HepG2 (cell line): ENCODE data around the gene NUBP1. TPM values are rescaled to one million over a fixed set of nuclear protein-coding genes. Genes with fewer than 3 reads are reported as not detected.

Experiments
- CBX2 ChIP-seq, 2 experiments: fragments of 200-600 bp in 1 of 2; sonication (generic); formaldehyde crosslinking in 1 of 2; IDR thresholded peaks; 2 replicates each; pipeline versions ENCODE4 v1.7.0 to v1.8.1; 2018 to 2022; ENCODE audit warnings: low read depth in 2 of 2, low read length in 1 of 2, mild to moderate bottlenecking in 1 of 2, missing genetic modification reagents in 1 of 2
- ISL2 ChIP-seq: sonication (generic); formaldehyde crosslinking; IDR thresholded peaks from 2 replicates; pipeline ENCODE4 v1.5.0; 2020; ENCODE audit warnings: missing genetic modification reagents
- MEIS2 ChIP-seq: sonication (generic); formaldehyde crosslinking; IDR thresholded peaks from 2 replicates; pipeline ENCODE4 v1.9.0; 2021; ENCODE audit warnings: mild to moderate bottlenecking, missing genetic modification reagents
- NCOA5 ChIP-seq: sonication (generic); formaldehyde crosslinking; IDR thresholded peaks from 2 replicates; pipeline ENCODE4 v1.4.0; 2020; ENCODE audit warnings: missing genetic modification reagents
- NFE2L2 ChIP-seq: fragments of 150-350 bp; IDR thresholded peaks from 2 replicates; pipeline ENCODE4 v1.6.1; 2014; ENCODE audit warnings: low read length
- PATZ1 ChIP-seq: sonication (generic); formaldehyde crosslinking; IDR thresholded peaks from 2 replicates; pipeline ENCODE4 v1.4.0; 2020; ENCODE audit warnings: missing genetic modification reagents
- SIN3B ChIP-seq: fragments of 150-350 bp; IDR thresholded peaks from 2 replicates; pipeline ENCODE4 v1.6.1; 2014; ENCODE audit warnings: low read length
- SMAD9 ChIP-seq: sonication (generic); formaldehyde crosslinking; IDR thresholded peaks from 2 replicates; pipeline ENCODE4 v1.5.1; 2020; ENCODE audit warnings: mild to moderate bottlenecking, missing genetic modification reagents
- SOX13 ChIP-seq, 3 experiments: fragments of 450-650 bp in 1 of 3; sonication (generic) in 1 of 3; formaldehyde crosslinking in 1 of 3; IDR thresholded peaks in 2 of 3; conservative IDR thresholded peaks in 1 of 3; 2 replicates each; pipeline versions ENCODE4 v1.5.0 to v1.6.1; 2016 to 2020; ENCODE audit warnings: antibody characterized with exemption in 1 of 3, mild to moderate bottlenecking in 1 of 3, missing compliant biosample characterization in 1 of 3, missing genetic modification reagents in 1 of 3, moderate library complexity in 1 of 3
- SP5 ChIP-seq: IDR thresholded peaks from 2 replicates; pipeline ENCODE4 v1.6.1; 2016; ENCODE audit warnings: low read depth, borderline replicate concordance
- SRY ChIP-seq: sonication (generic); formaldehyde crosslinking; IDR thresholded peaks from 2 replicates; pipeline ENCODE4 v1.8.0; 2022; ENCODE audit warnings: mild to moderate bottlenecking, missing genetic modification reagents
- TMF1 ChIP-seq: sonication (generic); formaldehyde crosslinking; IDR thresholded peaks from 2 replicates; pipeline ENCODE4 v1.8.1; 2022; ENCODE audit warnings: low read depth, missing genetic modification reagents
- TOE1 ChIP-seq: sonication (generic); formaldehyde crosslinking; IDR thresholded peaks from 2 replicates; pipeline ENCODE4 v1.4.0; 2020; ENCODE audit warnings: mild to moderate bottlenecking, missing genetic modification reagents
- ZBTB21 ChIP-seq: sonication (generic); formaldehyde crosslinking; IDR thresholded peaks from 2 replicates; pipeline ENCODE4 v1.4.0; 2020; ENCODE audit warnings: missing genetic modification reagents
- ZBTB34 ChIP-seq: sonication (generic); formaldehyde crosslinking; IDR thresholded peaks from 2 replicates; pipeline ENCODE4 v1.8.0; 2022; ENCODE audit warnings: mild to moderate bottlenecking, missing genetic modification reagents
- ZFP36L1 ChIP-seq: sonication (generic); formaldehyde crosslinking; IDR thresholded peaks from 2 replicates; pipeline ENCODE4 v1.8.0; 2022; ENCODE audit warnings: mild to moderate bottlenecking, missing genetic modification reagents, moderate library complexity
- ZFY ChIP-seq: sonication (generic); formaldehyde crosslinking; IDR thresholded peaks from 2 replicates; pipeline ENCODE4 v1.4.0; 2020; ENCODE audit warnings: missing genetic modification reagents
- ZIK1 ChIP-seq: sonication (generic); formaldehyde crosslinking; IDR thresholded peaks from 2 replicates; pipeline ENCODE4 v1.5.0; 2020; ENCODE audit warnings: mild to moderate bottlenecking, low read depth, missing genetic modification reagents, borderline replicate concordance
- ZNF10 ChIP-seq: sonication (generic); formaldehyde crosslinking; IDR thresholded peaks from 2 replicates; pipeline ENCODE4 v1.4.0; 2020; ENCODE audit warnings: mild to moderate bottlenecking, low read depth, missing genetic modification reagents, borderline replicate concordance
- ZNF12 ChIP-seq: sonication (generic); formaldehyde crosslinking; IDR thresholded peaks from 2 replicates; pipeline ENCODE4 v1.5.0; 2020; ENCODE audit warnings: missing genetic modification reagents
- ZNF264 ChIP-seq: sonication (generic); formaldehyde crosslinking; IDR thresholded peaks from 2 replicates; pipeline ENCODE4 v1.4.0; 2020; ENCODE audit warnings: missing genetic modification reagents
- ZNF354B ChIP-seq: sonication (generic); formaldehyde crosslinking; IDR thresholded peaks from 2 replicates; pipeline ENCODE4 v1.8.0; 2022; ENCODE audit warnings: mild to moderate bottlenecking, missing genetic modification reagents
- ZNF605 ChIP-seq: sonication (generic); formaldehyde crosslinking; IDR thresholded peaks from 2 replicates; pipeline ENCODE4 v1.8.0; 2022; ENCODE audit warnings: mild to moderate bottlenecking, missing genetic modification reagents
- ZNF841 ChIP-seq: sonication (generic); formaldehyde crosslinking; IDR thresholded peaks from 2 replicates; pipeline ENCODE4 v1.8.1; 2023; ENCODE audit warnings: missing genetic modification reagents, borderline replicate concordance
- ZUFSP ChIP-seq: sonication (generic); formaldehyde crosslinking; IDR thresholded peaks from 2 replicates; pipeline ENCODE4 v1.9.0; 2021; ENCODE audit warnings: missing genetic modification reagents, mild to moderate bottlenecking, borderline replicate concordance
- polyA plus RNA-seq, 8 experiments: library from polyadenylated mRNA; depleted of rRNA in 3 of 8; stranded (reverse) in 7 of 8; unstranded in 1 of 8; fragments of >200 nt; fragmentation: Illumina TruSeq in 4 of 8; extraction: Trizol in 4 of 8; gene quantifications; 2 replicates each; pipeline versions ENCODE4 v1.2.1 to v1.2.3, GENCODE V29; 2011 to 2016; ENCODE audit warnings: low read depth in 4 of 8, missing spikeins in 1 of 8, mixed read lengths in 1 of 8; ENCODE audit not compliant: insufficient read depth in 1 of 8
- total RNA-seq, 5 experiments: library from RNA; depleted of rRNA; stranded (reverse); fragments of >200 nt; fragmentation: Illumina TruSeq; extraction: Trizol; gene quantifications; 2 replicates each; pipeline ENCODE4 v1.2.3, GENCODE V29; 2016; ENCODE audit warnings: low read depth in 1 of 5

Gene NUBP1
- total and polyA plus RNA-seq, 2 of the 13 experiments (the other 11 are each of a cell fraction or from before 2014, with no cell fraction given), result 53.5 to 70.4 TPM

- 0 out of 2 replicates have a peak, but pooled peaks have one; percentile 49 for TF ChIP-seq ZNF264 (CRISPR knock-in tag)
- TF ChIP-seq SRY (CRISPR knock-in tag), result no peak
- peak; percentile 44; the same call in 1 of the 2 replicates for TF ChIP-seq ZFY (CRISPR knock-in tag)
- TF ChIP-seq CBX2 (IDR thresholded peaks at IDR 0.05; ENCODE audit: low read depth, low read length), result no peak
- no peak for TF ChIP-seq CBX2 (CRISPR knock-in tag; IDR thresholded peaks at IDR 0.05; ENCODE audit: low read depth)
- 0 out of 2 replicates have a peak, but pooled peaks have one; percentile 44 for TF ChIP-seq MEIS2 (CRISPR knock-in tag)
- peak; percentile 32; the same call in 1 of the 2 replicates for TF ChIP-seq ZNF605 (CRISPR knock-in tag)
- no peak for TF ChIP-seq NCOA5 (CRISPR knock-in tag)
- no peak for TF ChIP-seq ZNF10 (CRISPR knock-in tag)
- TF ChIP-seq TOE1 (CRISPR knock-in tag), result no peak
- TF ChIP-seq TMF1, result no peak
- TF ChIP-seq SMAD9, result no peak
- peak; percentile 36; the same call in 1 of the 2 replicates for TF ChIP-seq SOX13 (IDR thresholded peaks at IDR 0.05)
- TF ChIP-seq SOX13 (CRISPR knock-in tag; conservative IDR thresholded peaks at IDR 0.05 in 1 of 2, IDR thresholded peaks at IDR 0.05 in 1 of 2), result peak in 1 of 2 experiments; percentile 77; a peak in 2 of 4 replicates
- no peak for TF ChIP-seq NFE2L2
- no peak for TF ChIP-seq ZFP36L1 (CRISPR knock-in tag)
- TF ChIP-seq ZNF354B (CRISPR knock-in tag), result no peak
- no peak for TF ChIP-seq ZUFSP (CRISPR knock-in tag)
- peak; percentile 56; the same call in 1 of the 2 replicates for TF ChIP-seq ISL2
- TF ChIP-seq ZNF841 (CRISPR knock-in tag), result no peak
- no peak for TF ChIP-seq SIN3B
- TF ChIP-seq ZBTB21 (CRISPR knock-in tag), result no peak
- no peak for TF ChIP-seq ZNF12 (CRISPR knock-in tag)
- peak; percentile 40; the same call in 1 of the 2 replicates for TF ChIP-seq SP5 (CRISPR knock-in tag)
- peak; percentile 54; the same call in 1 of the 2 replicates for TF ChIP-seq ZBTB34 (CRISPR knock-in tag)
- no peak for TF ChIP-seq ZIK1 (CRISPR knock-in tag)
- TF ChIP-seq PATZ1 (CRISPR knock-in tag), result peak; percentile 86
These were observed 15.4 kb upstream of the NUBP1 start (continued) for GRCh38 chr16:10728003-10728887.
